ENCODE results near the gene ARPC5L. TPM values are rescaled to one million over a fixed set of nuclear protein-coding genes. Genes with fewer than 3 reads are reported as not detected.
A peak's percentile ranks its signal among the peaks of the same experiment; 100 is the strongest.

The ARPC5L gene
- total RNA-seq, 1 donor from 2014 or later = 30.3 TPM

DNA sequence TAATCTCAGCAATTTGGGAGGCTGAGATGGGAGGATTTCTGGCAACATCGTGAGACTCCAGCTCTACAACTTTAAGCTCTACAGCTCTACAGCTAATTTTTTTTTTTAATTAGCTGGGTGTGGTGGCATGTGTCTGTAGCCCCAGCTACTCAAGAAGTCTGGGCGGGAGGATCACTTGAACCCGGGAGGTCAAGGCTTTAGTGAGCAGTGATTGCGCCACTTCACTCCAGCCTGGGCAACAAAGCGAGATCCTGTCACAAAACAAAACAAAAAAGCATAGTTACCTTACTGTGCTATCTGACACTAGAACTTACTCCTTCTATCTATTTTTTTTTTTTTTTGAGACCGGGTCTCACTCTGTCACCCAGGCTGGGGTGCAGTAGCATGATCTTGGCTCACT is 15.0 kb upstream of the ARPC5L start:
- TF ChIP-seq, protein P1, sequence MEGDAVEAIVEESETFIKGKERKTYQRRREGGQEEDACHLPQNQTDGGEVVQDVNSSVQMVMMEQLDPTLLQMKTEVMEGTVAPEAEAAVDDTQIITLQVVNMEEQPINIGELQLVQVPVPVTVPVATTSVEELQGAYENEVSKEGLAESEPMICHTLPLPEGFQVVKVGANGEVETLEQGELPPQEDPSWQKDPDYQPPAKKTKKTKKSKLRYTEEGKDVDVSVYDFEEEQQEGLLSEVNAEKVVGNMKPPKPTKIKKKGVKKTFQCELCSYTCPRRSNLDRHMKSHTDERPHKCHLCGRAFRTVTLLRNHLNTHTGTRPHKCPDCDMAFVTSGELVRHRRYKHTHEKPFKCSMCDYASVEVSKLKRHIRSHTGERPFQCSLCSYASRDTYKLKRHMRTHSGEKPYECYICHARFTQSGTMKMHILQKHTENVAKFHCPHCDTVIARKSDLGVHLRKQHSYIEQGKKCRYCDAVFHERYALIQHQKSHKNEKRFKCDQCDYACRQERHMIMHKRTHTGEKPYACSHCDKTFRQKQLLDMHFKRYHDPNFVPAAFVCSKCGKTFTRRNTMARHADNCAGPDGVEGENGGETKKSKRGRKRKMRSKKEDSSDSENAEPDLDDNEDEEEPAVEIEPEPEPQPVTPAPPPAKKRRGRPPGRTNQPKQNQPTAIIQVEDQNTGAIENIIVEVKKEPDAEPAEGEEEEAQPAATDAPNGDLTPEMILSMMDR (IDR thresholded peaks at IDR 0.05; ENCODE audit: insufficient read depth, low read length, severe bottlenecking) = no peak
- no peak for DNase-seq (ENCODE audit: low read depth)
- H3K27me3 ChIP-seq (ENCODE audit: control insufficient read depth, insufficient read depth, low read length) = no peaks in the 10 kb centered on the region
- no peak for FAIRE-seq
- no peaks in the 10 kb centered on the region for H3K36me3 ChIP-seq (ENCODE audit: control insufficient read depth, insufficient read depth, low read length)
- H3K4me3 ChIP-seq (ENCODE audit: low read depth, low read length) = no peak overlapping the region

DNA sequence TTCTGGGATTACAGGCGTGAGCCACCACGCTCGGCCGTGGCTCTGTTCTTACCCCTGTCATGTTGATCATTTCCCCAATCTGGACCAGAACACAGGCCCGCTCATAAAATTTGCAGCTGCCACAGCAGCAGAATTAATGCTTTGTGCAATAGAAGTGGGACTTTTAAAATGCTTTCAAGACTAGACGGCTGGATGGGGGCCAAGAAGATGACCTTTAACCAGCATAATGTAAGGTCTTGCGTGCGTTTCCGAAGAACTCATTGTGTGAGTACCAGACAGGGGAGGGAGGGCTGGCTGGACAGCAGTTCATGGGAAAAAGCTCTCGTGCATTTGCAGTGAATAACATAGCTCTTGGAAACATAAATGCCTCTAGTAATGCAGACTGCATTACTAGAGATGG is 12.1 kb upstream of the ARPC5L start:
- TF ChIP-seq, protein P1 (IDR thresholded peaks at IDR 0.05; ENCODE audit: insufficient read depth, low read length, severe bottlenecking) = no peak
- H3K4me3 ChIP-seq (ENCODE audit: low read depth, low read length) = no peak overlapping the region
- no peaks in the 10 kb centered on the region for H3K27me3 ChIP-seq (ENCODE audit: control insufficient read depth, insufficient read depth, low read length)
- DNase-seq (ENCODE audit: low read depth) = no peak
- H3K36me3 ChIP-seq (ENCODE audit: control insufficient read depth, insufficient read depth, low read length) = no peaks in the 10 kb centered on the region
- peak; percentile 23 for FAIRE-seq

DNA sequence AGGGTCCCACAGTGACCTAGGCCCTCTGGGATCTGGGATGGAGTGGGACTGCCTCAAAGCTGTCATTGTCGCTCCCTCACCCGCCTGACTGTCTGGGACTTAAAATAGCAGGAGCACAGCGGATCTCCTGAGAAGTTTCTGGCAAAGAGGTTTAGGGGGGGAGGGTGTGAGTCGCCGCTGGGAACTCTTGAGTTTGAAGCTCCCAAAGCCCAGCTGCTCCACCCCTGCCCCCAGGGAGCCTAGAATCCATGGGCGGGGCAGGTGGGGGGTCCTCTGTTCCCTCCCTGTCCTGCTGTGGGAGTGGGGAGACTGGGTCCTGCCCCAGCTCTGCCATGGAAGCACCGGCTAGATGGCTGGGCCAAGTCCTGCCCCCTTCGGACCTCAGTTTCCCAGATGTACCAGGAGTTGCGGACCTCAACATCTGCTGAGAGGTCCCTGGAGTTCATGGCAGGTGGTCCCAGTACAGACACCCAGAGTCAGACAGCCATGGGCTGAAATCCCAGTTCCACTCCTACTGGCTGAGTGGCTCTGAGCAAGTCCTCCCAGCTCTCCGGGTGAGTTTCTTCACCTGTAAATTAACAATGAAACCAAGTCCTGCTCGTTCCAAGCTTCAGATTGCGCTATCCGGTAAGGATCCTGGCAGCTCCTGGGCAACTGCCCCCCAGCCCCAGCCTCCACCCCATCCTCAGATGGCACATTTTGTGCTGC is 9.7 kb upstream of the ARPC5L start:
- Histone ChIP-seq H3K27me3 (ENCODE audit: control insufficient read depth, insufficient read depth, low read length) (no peaks in the 10 kb centered on the region), H3K4me3 (ENCODE audit: low read depth, low read length) (no peak overlapping the region), H3K36me3 (ENCODE audit: control insufficient read depth, insufficient read depth, low read length) (peaks cover 1% of the 10 kb centered on the region)
- TF ChIP-seq, protein P1 (IDR thresholded peaks at IDR 0.05; ENCODE audit: insufficient read depth, low read length, severe bottlenecking) = no peak
- FAIRE-seq (no peak), DNase-seq (ENCODE audit: low read depth) (no peak)

DNA sequence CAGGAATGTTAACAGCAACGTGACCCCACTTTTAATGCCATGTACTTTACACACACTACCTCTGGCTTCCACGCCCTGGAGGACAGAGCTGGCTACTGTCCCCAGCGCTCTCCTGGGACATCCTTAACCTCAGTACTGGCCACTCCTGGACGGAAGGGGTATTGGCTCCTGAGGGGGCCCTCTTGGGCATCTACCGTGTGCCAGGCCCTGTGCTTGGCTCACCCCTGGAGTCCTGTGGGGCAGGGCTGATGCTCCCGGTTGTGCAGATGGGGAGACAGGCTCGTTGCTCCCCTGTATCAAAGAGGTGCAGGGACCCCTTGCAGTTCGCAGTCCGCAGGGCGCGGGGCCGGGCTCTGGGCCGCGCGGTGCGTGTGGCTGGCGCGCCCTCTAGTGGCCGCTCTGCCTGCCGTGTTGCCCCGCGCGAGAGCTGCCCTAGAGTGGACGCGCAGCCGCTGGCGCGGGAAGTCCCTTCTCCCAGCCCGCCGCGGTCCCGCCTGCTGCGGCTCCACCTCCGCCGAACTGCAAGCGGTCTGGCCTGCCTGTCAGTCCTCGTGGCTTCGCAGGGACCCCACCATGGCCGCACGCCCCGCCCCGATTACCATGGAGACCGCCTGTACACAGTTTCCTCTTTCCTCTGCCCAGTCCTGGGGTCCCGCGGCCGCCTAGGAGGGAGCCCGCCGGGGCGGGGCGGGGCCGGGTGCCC is 8.9 kb upstream of the ARPC5L start, which contains the start of gene WDR38:
Gene WDR38, plus strand, starts transcription at position 632 of the 703 bp plus-strand sequence. CDS start 72 bp downstream, outside the sequence.
- Histone ChIP-seq H3K4me3 (ENCODE audit: low read depth, low read length) (peak within 1 kb of the TSS; percentile 40), H3K27me3 (ENCODE audit: control insufficient read depth, insufficient read depth, low read length) (no peaks in the 10 kb centered on the region), H3K36me3 (ENCODE audit: control insufficient read depth, insufficient read depth, low read length) (peaks cover 8% of the 10 kb centered on the region)
- FAIRE-seq (no peak), DNase-seq (ENCODE audit: low read depth) (peak; percentile 50)
- TF ChIP-seq, protein P1 (IDR thresholded peaks at IDR 0.05; ENCODE audit: insufficient read depth, low read length, severe bottlenecking) = peak; percentile 78

DNA sequence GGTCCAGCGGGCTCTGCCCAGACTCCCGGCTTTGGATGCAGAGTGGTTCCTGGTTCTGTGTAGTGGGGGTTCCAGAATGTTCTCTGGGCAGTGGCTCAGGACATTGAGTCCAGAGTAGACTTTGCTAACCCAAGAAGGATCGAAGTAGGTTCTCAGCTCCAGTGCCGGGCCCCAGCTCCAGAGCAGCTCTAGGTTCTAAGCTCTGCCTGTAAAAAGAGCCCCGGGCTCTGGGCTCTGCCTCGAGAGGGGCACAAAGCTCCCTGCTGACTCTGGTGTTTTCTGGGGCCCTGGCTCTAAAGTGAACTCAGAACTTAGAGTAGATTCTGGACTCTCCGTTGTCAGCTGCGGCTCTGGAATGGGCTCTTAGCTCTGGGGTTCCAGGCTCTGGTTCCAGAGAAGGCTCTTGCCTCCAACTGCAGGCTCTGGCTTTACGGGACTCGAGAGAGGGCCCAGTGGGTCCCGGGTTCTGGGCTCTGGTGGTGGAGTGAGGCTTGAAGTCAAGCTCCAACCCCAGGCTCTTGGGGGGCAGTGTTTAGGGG is 8.3 kb upstream of the ARPC5L start:
- DNase-seq (ENCODE audit: low read depth) (no peak), FAIRE-seq (no peak)
- Histone ChIP-seq H3K4me3 (ENCODE audit: low read depth, low read length) (peak overlapping the region; percentile 40), H3K36me3 (ENCODE audit: control insufficient read depth, insufficient read depth, low read length) (peaks cover 15% of the 10 kb centered on the region), H3K27me3 (ENCODE audit: control insufficient read depth, insufficient read depth, low read length) (no peaks in the 10 kb centered on the region)
- TF ChIP-seq, protein P1 (IDR thresholded peaks at IDR 0.05; ENCODE audit: insufficient read depth, low read length, severe bottlenecking) = no peak

Measured in bronchial epithelial cell (primary cell).